ENCODE data around the gene SOS2. TPM values are rescaled to one million over a fixed set of nuclear protein-coding genes. Genes with fewer than 3 reads are reported as not detected.
"Not testable (repeated sequence)": the region's sequence is repeated elsewhere in the genome, so short reads cannot be mapped to it uniquely, and the experiment has no call there.

Gene SOS2
- polyA plus RNA-seq, 1 donor: 26.3 TPM

GRCh38 chr14:50198499-50198898 is 32.9 kb downstream of the SOS2 start:
- Histone ChIP-seq H3K36me3 (ENCODE audit: control insufficient read depth, insufficient read depth, low read length) (peaks cover 22% of the 10 kb centered on the region), H3K9me3 (ENCODE audit: control insufficient read depth, low read depth, low read length) (no peaks in the 10 kb centered on the region), H3K27ac (ENCODE audit: low read length) (no peak overlapping the region), H3K4me3 (ENCODE audit: low read length) (no peak overlapping the region), H3K27me3 (ENCODE audit: control insufficient read depth, insufficient read depth, low read length) (no peaks in the 10 kb centered on the region), H3K4me1 (ENCODE audit: control insufficient read depth, insufficient read depth, low read length) (peaks cover 2% of the 10 kb centered on the region)
- peak; percentile 8 to 71 for DNase-seq
- WGBS (ENCODE audit: insufficient coverage, low lambda C conversion rate): no CpG with 5 or more reads among the region's 2 CpGs

GRCh38 chr14:50191499-50191898 is 39.9 kb downstream of the SOS2 start:
- Histone ChIP-seq H3K27ac (ENCODE audit: low read length) (no peak overlapping the region), H3K9me3 (ENCODE audit: control insufficient read depth, low read depth, low read length) (no peaks in the 10 kb centered on the region), H3K4me1 (ENCODE audit: control insufficient read depth, insufficient read depth, low read length) (no peaks in the 10 kb centered on the region), H3K27me3 (ENCODE audit: control insufficient read depth, insufficient read depth, low read length) (no peaks in the 10 kb centered on the region), H3K36me3 (ENCODE audit: control insufficient read depth, insufficient read depth, low read length) (peaks cover 20% of the 10 kb centered on the region), H3K4me3 (ENCODE audit: low read length) (no peak overlapping the region)
- DNase-seq: no peak
- WGBS (ENCODE audit: insufficient coverage, low lambda C conversion rate): no CpG with 5 or more reads among the region's 1 CpG

DNA sequence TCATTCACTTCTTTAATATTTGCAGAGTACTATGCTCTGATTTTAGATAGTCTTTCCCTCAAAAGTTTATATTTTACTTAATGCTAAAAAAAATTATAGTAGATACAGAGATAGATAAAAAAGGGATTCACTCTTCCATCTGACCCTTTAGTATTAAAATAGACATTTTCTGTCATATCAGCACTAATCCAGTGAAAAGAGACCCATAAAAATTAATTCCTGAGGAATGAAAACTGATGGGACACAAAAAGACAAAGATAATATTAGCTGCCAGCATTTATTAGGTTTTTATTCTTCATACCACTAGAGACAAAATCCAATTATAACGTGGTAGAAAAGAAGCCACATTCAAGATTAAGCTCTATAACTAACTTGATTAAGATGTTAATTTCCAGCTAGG is 45.3 kb downstream of the SOS2 start:
- no CpG with 5 or more reads among the region's 1 CpG for WGBS (ENCODE audit: insufficient coverage, low lambda C conversion rate)
- Histone ChIP-seq H3K36me3 (ENCODE audit: control insufficient read depth, insufficient read depth, low read length) (peaks cover 30% of the 10 kb centered on the region), H3K4me1 (ENCODE audit: control insufficient read depth, insufficient read depth, low read length) (no peaks in the 10 kb centered on the region), H3K4me3 (ENCODE audit: low read length) (no peak overlapping the region), H3K27me3 (ENCODE audit: control insufficient read depth, insufficient read depth, low read length) (no peaks in the 10 kb centered on the region), H3K27ac (ENCODE audit: low read length) (no peak overlapping the region), H3K9me3 (ENCODE audit: control insufficient read depth, low read depth, low read length) (no peaks in the 10 kb centered on the region)
- DNase-seq: no peak

GRCh38 chr14:50173891-50174290 is 57.5 kb downstream of the SOS2 start:
- H3K36me3 ChIP-seq (ENCODE audit: control insufficient read depth, insufficient read depth, low read length): peaks cover 29% of the 10 kb centered on the region
- no peaks in the 10 kb centered on the region for H3K4me1 ChIP-seq (ENCODE audit: control insufficient read depth, insufficient read depth, low read length)
- DNase-seq: no peak

DNA sequence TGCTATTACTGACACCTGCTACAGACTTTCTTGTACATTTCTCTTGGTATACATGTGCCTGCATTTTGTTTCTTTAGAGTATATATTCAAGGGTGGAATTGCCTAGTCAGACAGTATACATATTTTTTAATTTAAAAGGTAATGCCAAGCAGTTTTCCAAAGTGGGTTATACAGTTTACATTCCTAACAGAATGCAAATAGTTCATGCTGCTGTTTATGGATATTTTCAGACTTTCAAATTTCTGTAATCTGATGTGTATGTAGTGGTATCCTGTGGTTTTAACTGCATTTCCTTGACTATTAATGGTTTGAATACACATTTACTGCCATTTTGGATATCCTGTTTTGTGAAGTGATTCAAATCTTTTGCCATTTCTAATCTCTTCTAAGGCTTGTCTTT is 59.5 kb downstream of the SOS2 start:
- Histone ChIP-seq H3K27me3 (ENCODE audit: control insufficient read depth, insufficient read depth, low read length) (no peaks in the 10 kb centered on the region), H3K4me3 (ENCODE audit: low read length) (no peak overlapping the region), H3K4me1 (ENCODE audit: control insufficient read depth, insufficient read depth, low read length) (no peaks in the 10 kb centered on the region), H3K36me3 (ENCODE audit: control insufficient read depth, insufficient read depth, low read length) (peaks cover 24% of the 10 kb centered on the region), H3K9me3 (ENCODE audit: control insufficient read depth, low read depth, low read length) (no peaks in the 10 kb centered on the region), H3K27ac (ENCODE audit: low read length) (no peak overlapping the region)
- no peak for DNase-seq

More at GRCh38 chr14:50173891-50174290, 57.5 kb downstream of the SOS2 start:
- no peaks in the 10 kb centered on the region for H3K27me3 ChIP-seq (ENCODE audit: control insufficient read depth, insufficient read depth, low read length)
- H3K27ac ChIP-seq (ENCODE audit: low read length): no peak overlapping the region
- H3K9me3 ChIP-seq (ENCODE audit: control insufficient read depth, low read depth, low read length): no peaks in the 10 kb centered on the region
- no peak overlapping the region for H3K4me3 ChIP-seq (ENCODE audit: low read length)

GRCh38 chr14:50167381-50167780 is 64.0 kb downstream of the SOS2 start:
- WGBS (ENCODE audit: insufficient coverage, low lambda C conversion rate): no CpG with 5 or more reads among the region's 4 CpGs

GRCh38 chr14:50156111-50156510 is 75.3 kb downstream of the SOS2 start:
- peaks cover 37% of the 10 kb centered on the region for H3K36me3 ChIP-seq (ENCODE audit: control insufficient read depth, insufficient read depth, low read length)
- H3K4me1 ChIP-seq (ENCODE audit: control insufficient read depth, insufficient read depth, low read length): no peaks in the 10 kb centered on the region
- DNase-seq: no peak
- H3K9me3 ChIP-seq (ENCODE audit: control insufficient read depth, low read depth, low read length): no peaks in the 10 kb centered on the region
- no CpG with 5 or more reads among the region's 4 CpGs for WGBS (ENCODE audit: insufficient coverage, low lambda C conversion rate)
- no peak overlapping the region for H3K27ac ChIP-seq (ENCODE audit: low read length)
- no peak overlapping the region for H3K4me3 ChIP-seq (ENCODE audit: low read length)
- no peaks in the 10 kb centered on the region for H3K27me3 ChIP-seq (ENCODE audit: control insufficient read depth, insufficient read depth, low read length)

More at GRCh38 chr14:50167381-50167780, 64.0 kb downstream of the SOS2 start:
- H3K9me3 ChIP-seq (ENCODE audit: control insufficient read depth, low read depth, low read length); H3K4me3 ChIP-seq (ENCODE audit: low read length); H3K36me3 ChIP-seq (ENCODE audit: control insufficient read depth, insufficient read depth, low read length); DNase-seq; H3K4me1 ChIP-seq (ENCODE audit: control insufficient read depth, insufficient read depth, low read length); H3K27me3 ChIP-seq (ENCODE audit: control insufficient read depth, insufficient read depth, low read length); H3K27ac ChIP-seq (ENCODE audit: low read length): not testable (repeated sequence)

- H3K9me3 ChIP-seq (ENCODE audit: control insufficient read depth, low read depth, low read length): no peaks in the 10 kb centered on the region
- peaks cover 36% of the 10 kb centered on the region for H3K36me3 ChIP-seq (ENCODE audit: control insufficient read depth, insufficient read depth, low read length)
- no peaks in the 10 kb centered on the region for H3K27me3 ChIP-seq (ENCODE audit: control insufficient read depth, insufficient read depth, low read length)
- DNase-seq: no peak
- no peak overlapping the region for H3K27ac ChIP-seq (ENCODE audit: low read length)
- no peak overlapping the region for H3K4me3 ChIP-seq (ENCODE audit: low read length)
- WGBS (ENCODE audit: insufficient coverage, low lambda C conversion rate): no CpG with 5 or more reads among the region's 4 CpGs
- H3K4me1 ChIP-seq (ENCODE audit: control insufficient read depth, insufficient read depth, low read length): no peaks in the 10 kb centered on the region
These were observed 82.6 kb downstream of the SOS2 start for GRCh38 chr14:50148799-50149198.

DNA sequence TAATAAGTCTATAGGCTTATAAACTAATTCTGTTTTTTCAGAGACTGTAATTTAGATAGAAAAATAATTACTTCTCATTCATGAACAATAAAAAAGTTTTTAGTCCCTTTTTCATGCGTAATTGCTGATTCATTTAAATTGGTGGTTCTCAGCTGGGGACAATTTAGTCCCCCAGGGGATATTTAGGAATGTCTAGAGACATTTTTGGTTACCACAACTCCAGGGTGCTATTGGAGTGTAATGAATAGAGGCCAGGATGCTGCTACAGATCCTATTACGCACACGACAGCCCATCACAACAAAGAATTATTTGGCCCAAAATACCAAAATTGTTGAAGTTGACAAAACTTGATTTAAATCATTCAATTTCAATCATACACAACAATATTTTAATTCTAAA is 92.2 kb downstream of the SOS2 start:
- no peak overlapping the region for H3K27ac ChIP-seq (ENCODE audit: low read length)

DNA sequence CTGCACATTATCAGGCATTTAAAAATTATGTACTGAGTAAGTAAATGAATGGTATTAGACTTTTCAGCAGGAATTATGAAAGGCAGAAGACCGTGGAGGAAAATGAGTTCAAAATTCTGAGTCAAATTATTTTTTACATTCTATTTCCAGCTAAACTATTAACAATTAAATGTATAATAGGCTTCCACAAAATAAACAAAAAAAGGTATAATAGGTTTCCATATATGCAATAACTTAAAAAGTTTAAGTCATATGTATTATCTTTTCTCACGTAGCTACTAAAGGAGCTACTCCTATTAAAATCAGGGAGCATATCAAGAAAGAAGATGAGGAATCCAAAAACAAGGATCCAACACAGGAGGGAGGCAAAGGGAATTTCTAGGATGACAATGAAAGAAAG is 103.6 kb downstream of the SOS2 start:
- H3K4me1 ChIP-seq (ENCODE audit: control insufficient read depth, insufficient read depth, low read length): no peaks in the 10 kb centered on the region
- no peak overlapping the region for H3K27ac ChIP-seq (ENCODE audit: low read length)
- no CpG with 5 or more reads among the region's 2 CpGs for WGBS (ENCODE audit: insufficient coverage, low lambda C conversion rate)
- no peak for DNase-seq
- H3K9me3 ChIP-seq (ENCODE audit: control insufficient read depth, low read depth, low read length): no peaks in the 10 kb centered on the region
- H3K36me3 ChIP-seq (ENCODE audit: control insufficient read depth, insufficient read depth, low read length): peaks cover 29% of the 10 kb centered on the region
- H3K4me3 ChIP-seq (ENCODE audit: low read length): no peak overlapping the region
- no peaks in the 10 kb centered on the region for H3K27me3 ChIP-seq (ENCODE audit: control insufficient read depth, insufficient read depth, low read length)

More for the DNA sequence above, 92.2 kb downstream of the SOS2 start:
- H3K27me3 ChIP-seq (ENCODE audit: control insufficient read depth, insufficient read depth, low read length): no peaks in the 10 kb centered on the region
- 100% methylated on average over 1 of the region's 3 CpGs for WGBS (ENCODE audit: insufficient coverage, low lambda C conversion rate)
- no peaks in the 10 kb centered on the region for H3K4me1 ChIP-seq (ENCODE audit: control insufficient read depth, insufficient read depth, low read length)
- no peak overlapping the region for H3K4me3 ChIP-seq (ENCODE audit: low read length)
- no peaks in the 10 kb centered on the region for H3K9me3 ChIP-seq (ENCODE audit: control insufficient read depth, low read depth, low read length)
- DNase-seq: no peak
- H3K36me3 ChIP-seq (ENCODE audit: control insufficient read depth, insufficient read depth, low read length): peaks cover 18% of the 10 kb centered on the region

GRCh38 chr14:50123062-50123461 is 108.3 kb downstream of the SOS2 start:
- peaks cover 21% of the 10 kb centered on the region for H3K36me3 ChIP-seq (ENCODE audit: control insufficient read depth, insufficient read depth, low read length)
- WGBS (ENCODE audit: insufficient coverage, low lambda C conversion rate): no CpG with 5 or more reads among the region's 3 CpGs
- H3K9me3 ChIP-seq (ENCODE audit: control insufficient read depth, low read depth, low read length): no peaks in the 10 kb centered on the region
- H3K27me3 ChIP-seq (ENCODE audit: control insufficient read depth, insufficient read depth, low read length): no peaks in the 10 kb centered on the region
- DNase-seq: no peak
- no peaks in the 10 kb centered on the region for H3K4me1 ChIP-seq (ENCODE audit: control insufficient read depth, insufficient read depth, low read length)
- no peak overlapping the region for H3K4me3 ChIP-seq (ENCODE audit: low read length)
- no peak overlapping the region for H3K27ac ChIP-seq (ENCODE audit: low read length)

Measured in large intestine (tissue), 3 donors.